Parathyroid adenoma (tissue), 2 donors: Measurements from ENCODE around the gene CECR2.
A peak's percentile ranks its signal among the peaks of the same experiment; 100 is the strongest.

Source experiments
- H2AFZ ChIP-seq: fragments of 300-600 bp; sonication (generic); one replicate; pipeline ENCODE4 v1.7.0; 2017; ENCODE audit warnings: antibody characterized with exemption, mild to moderate bottlenecking
- H3K27ac ChIP-seq: fragments of 300-600 bp; sonication (generic); one replicate; pipeline ENCODE4 v1.7.0; 2017
- H3K27me3 ChIP-seq: fragments of 300-600 bp; sonication (generic); one replicate; pipeline ENCODE4 v1.7.0; 2017; ENCODE audit warnings: low read length; ENCODE audit not compliant: control insufficient read depth, insufficient read depth
- H3K36me3 ChIP-seq: fragments of 300-600 bp; sonication (generic); one replicate; pipeline ENCODE4 v1.7.0; 2017; ENCODE audit warnings: low read length; ENCODE audit not compliant: control insufficient read depth, insufficient read depth
- H3K4me1 ChIP-seq: fragments of 300-600 bp; sonication (generic); one replicate; pipeline ENCODE4 v1.7.0; 2017; ENCODE audit warnings: control low read depth
- H3K4me2 ChIP-seq: fragments of 300-600 bp; sonication (generic); one replicate; pipeline ENCODE4 v1.7.0; 2017; ENCODE audit warnings: low read length
- H3K4me3 ChIP-seq: fragments of 300-600 bp; sonication (generic); one replicate; pipeline ENCODE4 v1.7.0; 2017; ENCODE audit warnings: low read depth, low read length
- H3K79me2 ChIP-seq: fragments of 300-600 bp; sonication (generic); one replicate; pipeline ENCODE4 v1.7.0; 2017; ENCODE audit warnings: control low read depth
- H3K9ac ChIP-seq: fragments of 300-600 bp; sonication (generic); one replicate; pipeline ENCODE4 v1.7.0; 2017; ENCODE audit warnings: mild to moderate bottlenecking
- H3K9me3 ChIP-seq: fragments of 300-600 bp; sonication (generic); one replicate; pipeline ENCODE4 v1.7.0; 2017; ENCODE audit warnings: low read length; ENCODE audit not compliant: control insufficient read depth
- TF ChIP-seq, protein P1 (sequence below): fragments of 300-600 bp; sonication (generic); IDR thresholded peaks from one replicate; pipeline ENCODE4 v1.7.0; 2017; ENCODE audit warnings: antibody characterized with exemption, mild to moderate bottlenecking
- donor health status: primary hyperparathyroidism.

Gene CECR2

DNA sequence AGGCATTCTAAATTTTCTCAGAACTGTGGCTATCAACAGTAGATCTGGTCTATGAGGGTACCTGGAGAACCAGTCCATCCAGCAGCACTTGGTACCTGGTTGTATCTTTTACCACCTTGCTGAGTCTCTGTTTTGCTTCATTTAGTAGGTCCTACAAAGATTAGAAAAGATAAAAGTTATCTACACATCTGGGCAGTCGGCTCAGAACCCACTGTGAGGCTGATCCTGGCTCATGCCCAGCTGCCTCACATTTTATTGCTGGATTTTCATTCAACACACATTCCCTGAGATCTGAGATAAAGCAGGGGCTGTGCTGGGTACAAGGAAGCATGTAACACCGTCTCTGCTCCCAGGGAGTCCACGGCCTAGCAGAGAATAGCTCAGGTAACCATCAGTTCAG is 231.8 kb downstream of the CECR2 start:
- Histone ChIP-seq H3K9ac (no peak overlapping the region), H3K4me2 (peak overlapping the region; percentile 60), H2AFZ (no peak overlapping the region), H3K79me2 (no peaks in the 10 kb centered on the region), H3K27ac (peak overlapping the region; percentile 83), H3K4me3 (peak overlapping the region; percentile 22), H3K4me1 (no peaks in the 10 kb centered on the region), H3K9me3 (no peaks in the 10 kb centered on the region), H3K27me3 (no peaks in the 10 kb centered on the region), H3K36me3 (no peaks in the 10 kb centered on the region)
- TF ChIP-seq, protein P1, sequence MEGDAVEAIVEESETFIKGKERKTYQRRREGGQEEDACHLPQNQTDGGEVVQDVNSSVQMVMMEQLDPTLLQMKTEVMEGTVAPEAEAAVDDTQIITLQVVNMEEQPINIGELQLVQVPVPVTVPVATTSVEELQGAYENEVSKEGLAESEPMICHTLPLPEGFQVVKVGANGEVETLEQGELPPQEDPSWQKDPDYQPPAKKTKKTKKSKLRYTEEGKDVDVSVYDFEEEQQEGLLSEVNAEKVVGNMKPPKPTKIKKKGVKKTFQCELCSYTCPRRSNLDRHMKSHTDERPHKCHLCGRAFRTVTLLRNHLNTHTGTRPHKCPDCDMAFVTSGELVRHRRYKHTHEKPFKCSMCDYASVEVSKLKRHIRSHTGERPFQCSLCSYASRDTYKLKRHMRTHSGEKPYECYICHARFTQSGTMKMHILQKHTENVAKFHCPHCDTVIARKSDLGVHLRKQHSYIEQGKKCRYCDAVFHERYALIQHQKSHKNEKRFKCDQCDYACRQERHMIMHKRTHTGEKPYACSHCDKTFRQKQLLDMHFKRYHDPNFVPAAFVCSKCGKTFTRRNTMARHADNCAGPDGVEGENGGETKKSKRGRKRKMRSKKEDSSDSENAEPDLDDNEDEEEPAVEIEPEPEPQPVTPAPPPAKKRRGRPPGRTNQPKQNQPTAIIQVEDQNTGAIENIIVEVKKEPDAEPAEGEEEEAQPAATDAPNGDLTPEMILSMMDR, result no peak

- H3K36me3 ChIP-seq, result no peaks in the 10 kb centered on the region
- no peaks in the 10 kb centered on the region for H3K9me3 ChIP-seq
- H2AFZ ChIP-seq, result no peak overlapping the region
Observed at GRCh38 chr22:17603668-17604067, 234.4 kb downstream of the CECR2 start.

GRCh38 chr22:17606496-17606895 is 237.2 kb downstream of the CECR2 start:
- H3K36me3 ChIP-seq, result no peaks in the 10 kb centered on the region
- peak overlapping the region; percentile 31 for H3K4me2 ChIP-seq
- H3K27me3 ChIP-seq, result no peaks in the 10 kb centered on the region
- H2AFZ ChIP-seq, result no peak overlapping the region
- TF ChIP-seq, protein P1, result no peak
- no peaks in the 10 kb centered on the region for H3K4me1 ChIP-seq
- peaks cover 5% of the 10 kb centered on the region for H3K79me2 ChIP-seq
- no peak overlapping the region for H3K27ac ChIP-seq
- H3K9me3 ChIP-seq, result no peaks in the 10 kb centered on the region
- H3K4me3 ChIP-seq, result peak overlapping the region; percentile 11
- no peak overlapping the region for H3K9ac ChIP-seq

More at GRCh38 chr22:17603668-17604067, 234.4 kb downstream of the CECR2 start:
- Histone ChIP-seq H3K4me1 (no peaks in the 10 kb centered on the region), H3K27ac (no peak overlapping the region), H3K79me2 (peaks cover 2% of the 10 kb centered on the region), H3K27me3 (no peaks in the 10 kb centered on the region), H3K4me2 (no peak overlapping the region), H3K4me3 (no peak overlapping the region), H3K9ac (no peak overlapping the region)
- TF ChIP-seq, protein P1, result no peak
